Mesothelial cell of epicardium (in vitro differentiated cells): ENCODE results near the gene PDE7B. TPM values are rescaled to one million over a fixed set of nuclear protein-coding genes. Genes with fewer than 3 reads are reported as not detected.
"Not testable (repeated sequence)": the region's sequence is repeated elsewhere in the genome, so short reads cannot be mapped to it uniquely, and the experiment has no call there.

Source experiments
- DNase-seq, 2 experiments: peaks; one replicate each; pipeline ENCODE4 v3.0.0; 2021; ENCODE audit warnings: low spot score in 2 of 2; ENCODE audit not compliant: unreplicated experiment in 2 of 2
- H3K27ac Mint-ChIP-seq: 2 replicates; pipeline ENCODE4 v1.8.0; 2021; ENCODE audit warnings: mixed read lengths
- H3K27me3 Mint-ChIP-seq: 2 replicates; pipeline ENCODE4 v1.8.0; 2021; ENCODE audit warnings: low read depth, mixed read lengths
- H3K36me3 Mint-ChIP-seq: 2 replicates; pipeline ENCODE4 v1.8.0; 2021; ENCODE audit warnings: mixed read lengths
- H3K4me1 Mint-ChIP-seq: 2 replicates; pipeline ENCODE4 v1.8.0; 2021; ENCODE audit warnings: mixed read lengths
- H3K4me3 Mint-ChIP-seq: 2 replicates; pipeline ENCODE4 v1.8.0; 2021; ENCODE audit warnings: mild to moderate bottlenecking, moderate library complexity, mixed read lengths
- H3K9me3 Mint-ChIP-seq: 2 replicates; pipeline ENCODE4 v1.8.0; 2021; ENCODE audit warnings: mixed read lengths
- CTCF ChIP-seq: fragments of 200-600 bp; sonication (generic); IDR thresholded peaks from one replicate; pipeline ENCODE4 v1.5.0; 2021; ENCODE audit warnings: antibody characterized with exemption; ENCODE audit not compliant: unreplicated experiment
- total RNA-seq: library from RNA; stranded (reverse); gene quantifications from 3 replicates; pipeline ENCODE4 v1.2.1, GENCODE V29; 2021

Gene PDE7B
- total RNA-seq, 1 donor from 2014 or later: 18.2 TPM

GRCh38 chr6:136103763-136104311, 252.3 kb downstream of the PDE7B start:
- Mint-ChIP-seq H3K9me3 (no peaks in the 10 kb centered on the region), H3K4me1 (peaks cover 64% of the 10 kb centered on the region), H3K27me3 (no peaks in the 10 kb centered on the region), H3K27ac (peak overlapping the region; percentile 94), H3K4me3 (no peak overlapping the region), H3K36me3 (no peaks in the 10 kb centered on the region)
- no peak for TF ChIP-seq CTCF
- no peak for DNase-seq

GRCh38 chr6:136104556-136104955, 253.1 kb downstream of the PDE7B start:
- TF ChIP-seq CTCF: no peak
- no peak for DNase-seq
- Mint-ChIP-seq H3K9me3 (no peaks in the 10 kb centered on the region), H3K36me3 (peaks cover 1% of the 10 kb centered on the region), H3K27me3 (no peaks in the 10 kb centered on the region), H3K27ac (peak overlapping the region; percentile 94), H3K4me3 (no peak overlapping the region), H3K4me1 (peaks cover 69% of the 10 kb centered on the region)

- peaks cover 75% of the 10 kb centered on the region for H3K4me1 Mint-ChIP-seq
- not testable (repeated sequence) for H3K4me3 Mint-ChIP-seq, H3K27me3 Mint-ChIP-seq, DNase-seq, H3K36me3 Mint-ChIP-seq, H3K9me3 Mint-ChIP-seq
- peak overlapping the region; percentile 94 for H3K27ac Mint-ChIP-seq
Observed at GRCh38 chr6:136105797-136106196, 254.3 kb downstream of the PDE7B start.

GRCh38 chr6:136108361-136108945, 257.0 kb downstream of the PDE7B start:
- Mint-ChIP-seq H3K36me3 (peaks cover 6% of the 10 kb centered on the region), H3K4me1 (peaks cover 80% of the 10 kb centered on the region)

GRCh38 chr6:136111831-136112230, 260.3 kb downstream of the PDE7B start:
- Mint-ChIP-seq H3K4me1 (peaks cover 78% of the 10 kb centered on the region), H3K4me3 (no peak overlapping the region), H3K27ac (peak overlapping the region; percentile 80), H3K27me3 (no peaks in the 10 kb centered on the region), H3K36me3 (peaks cover 6% of the 10 kb centered on the region), H3K9me3 (no peaks in the 10 kb centered on the region)
- no peak for TF ChIP-seq CTCF
- no peak for DNase-seq

More at GRCh38 chr6:136108361-136108945, 257.0 kb downstream of the PDE7B start:
- H3K9me3 Mint-ChIP-seq: no peaks in the 10 kb centered on the region
- TF ChIP-seq CTCF: no peak
- no peak for DNase-seq
- no peak overlapping the region for H3K4me3 Mint-ChIP-seq
- H3K27ac Mint-ChIP-seq: peak overlapping the region; percentile 64
- H3K27me3 Mint-ChIP-seq: no peaks in the 10 kb centered on the region

GRCh38 chr6:136112262-136112661, 260.8 kb downstream of the PDE7B start:
- Mint-ChIP-seq H3K36me3 (peaks cover 6% of the 10 kb centered on the region), H3K9me3 (no peaks in the 10 kb centered on the region), H3K27me3 (no peaks in the 10 kb centered on the region), H3K4me3 (no peak overlapping the region), H3K27ac (no peak overlapping the region), H3K4me1 (peaks cover 78% of the 10 kb centered on the region)
- DNase-seq: no peak
- no peak for TF ChIP-seq CTCF
